Sigmoid colon (tissue), 7 donors: ENCODE data around the gene SEMA3F. TPM values are rescaled to one million over a fixed set of nuclear protein-coding genes. Genes with fewer than 3 reads are reported as not detected.

ENCODE experiments used
- DNase-seq: peaks from one replicate; pipeline ENCODE4 v3.0.0-alpha.2; 2019
- H3K27ac ChIP-seq, 4 donors: fragments of 200-600 bp; sonication (generic); one replicate each; pipeline ENCODE4 v1.5.1; 2016 to 2019; ENCODE audit warnings: mild to moderate bottlenecking in 1 of 4
- H3K27me3 ChIP-seq, 3 donors: fragments of 200-600 bp; sonication (generic); one replicate each; pipeline ENCODE4 v1.5.1; 2019; ENCODE audit warnings: mild to moderate bottlenecking in 1 of 3
- H3K36me3 ChIP-seq, 4 donors: fragments of 200-600 bp; sonication (generic); one replicate each; pipeline ENCODE4 v1.5.1; 2016 to 2019
- H3K4me1 ChIP-seq, 4 donors: fragments of 200-600 bp; sonication (generic); one replicate each; pipeline ENCODE4 v1.5.1; 2017 to 2019
- H3K4me3 ChIP-seq, 4 donors: fragments of 200-600 bp; sonication (generic); one replicate each; pipeline ENCODE4 v1.5.1; 2017 to 2019; ENCODE audit warnings: mild to moderate bottlenecking in 2 of 4, moderate library complexity in 1 of 4
- H3K9me3 ChIP-seq, 4 donors: fragments of 200-600 bp in 3 of 4; sonication (generic) in 3 of 4; one replicate each; pipeline versions ENCODE4 v1.5.1 to v1.6.1; 2013 to 2019
- CTCF ChIP-seq, 4 experiments: fragments of 450-650 bp in 3 of 4; fragments of 200-600 bp in 1 of 4; IDR thresholded peaks; one replicate each; pipeline ENCODE4 v1.5.1; 2016 to 2019; ENCODE audit warnings: antibody characterized with exemption in 4 of 4, mild to moderate bottlenecking in 3 of 4, moderate library complexity in 2 of 4
- EP300 ChIP-seq, 4 donors: sonication (generic); formaldehyde crosslinking; IDR thresholded peaks; one replicate each; pipeline ENCODE4 v1.6.1; 2017; ENCODE audit warnings: antibody characterized with exemption in 4 of 4
- POLR2A ChIP-seq, 2 donors: fragments of 450-650 bp; IDR thresholded peaks; one replicate each; pipeline ENCODE4 v1.6.1; 2016; ENCODE audit warnings: antibody characterized with exemption in 2 of 2, mild to moderate bottlenecking in 2 of 2, moderate library complexity in 2 of 2
- POLR2AphosphoS5 ChIP-seq, 4 donors: sonication (generic); formaldehyde crosslinking; IDR thresholded peaks; one replicate each; pipeline ENCODE4 v1.6.1; 2017; ENCODE audit warnings: antibody characterized with exemption in 4 of 4
- WGBS, 2 donors: extraction: QIAGEN DNeasy Blood & Tissue Kit; methylation state at CpG; one replicate each; pipeline ENCODE4 v1.1.7; 2013; 5-methylcytosine and 5-hydroxymethylcytosine counted together
- intact Hi-C: fragments of 100-400 bp; cut with DNase I; formaldehyde crosslinking; loops from one replicate; pipeline ENCODE4 v1.15.1; 2023
- polyA plus RNA-seq, 3 donors: library from polyadenylated mRNA; stranded (reverse); fragments of 200-250 nt; gene quantifications; one replicate each; pipeline ENCODE4 v1.2.3, GENCODE V29; 2013
- total RNA-seq, 4 donors: library from RNA; depleted of rRNA; stranded (reverse); fragments of >200 nt; gene quantifications; one replicate each; pipeline ENCODE4 v1.1.0, GENCODE V29; 2016
- donor health status: healthy with polysubstance abuse.
- donor health status: Bipolar disorder and iron deficiency.
- donor health status: healthy.

Gene SEMA3F
- total and polyA plus RNA-seq, 7 donors = 0.60 to 12.3 (median 7.5) TPM

DNA sequence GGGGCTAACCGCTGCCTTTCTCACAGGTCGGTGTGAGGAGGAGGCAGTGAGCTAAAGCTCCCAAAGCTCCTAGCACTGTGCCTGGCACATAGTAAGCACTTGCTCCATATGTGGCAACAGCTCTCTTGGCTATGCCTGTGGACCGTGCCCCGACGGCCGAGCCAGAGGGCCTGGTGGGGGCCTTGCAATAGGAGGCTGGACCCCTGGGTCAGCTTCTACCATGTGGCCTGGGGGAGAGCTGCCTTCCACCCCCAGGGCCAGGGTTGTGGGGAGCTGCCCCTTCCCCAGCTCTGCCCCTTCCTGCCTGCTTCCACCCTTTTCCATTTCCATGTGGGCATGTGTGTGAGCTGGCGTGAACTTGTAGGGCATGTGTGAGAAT is 19.4 kb downstream of the SEMA3F start:
- H3K9me3 ChIP-seq = no peaks in the 10 kb centered on the region
- TF ChIP-seq EP300 (IDR thresholded peaks at IDR 0.05) (no peak), POLR2AphosphoS5 (IDR thresholded peaks at IDR 0.05) (no peak), CTCF (IDR thresholded peaks at IDR 0.05) (no peak), POLR2A (IDR thresholded peaks at IDR 0.05) (no peak)
- no peak overlapping the region for H3K27ac ChIP-seq
- H3K27me3 ChIP-seq = no peaks in the 10 kb centered on the region
- no peak for DNase-seq
- H3K36me3 ChIP-seq = peaks cover 0 to 21% (median 4%) of the 10 kb centered on the region in 4 donors
- intact Hi-C loops = no loop called here
- H3K4me1 ChIP-seq = peaks cover 0 to 12% (median 3%) of the 10 kb centered on the region in 4 donors
- 93 to 96% methylated on average over 7 of the region's 7 CpGs for WGBS, 2 donors
- H3K4me3 ChIP-seq = no peak overlapping the region

DNA sequence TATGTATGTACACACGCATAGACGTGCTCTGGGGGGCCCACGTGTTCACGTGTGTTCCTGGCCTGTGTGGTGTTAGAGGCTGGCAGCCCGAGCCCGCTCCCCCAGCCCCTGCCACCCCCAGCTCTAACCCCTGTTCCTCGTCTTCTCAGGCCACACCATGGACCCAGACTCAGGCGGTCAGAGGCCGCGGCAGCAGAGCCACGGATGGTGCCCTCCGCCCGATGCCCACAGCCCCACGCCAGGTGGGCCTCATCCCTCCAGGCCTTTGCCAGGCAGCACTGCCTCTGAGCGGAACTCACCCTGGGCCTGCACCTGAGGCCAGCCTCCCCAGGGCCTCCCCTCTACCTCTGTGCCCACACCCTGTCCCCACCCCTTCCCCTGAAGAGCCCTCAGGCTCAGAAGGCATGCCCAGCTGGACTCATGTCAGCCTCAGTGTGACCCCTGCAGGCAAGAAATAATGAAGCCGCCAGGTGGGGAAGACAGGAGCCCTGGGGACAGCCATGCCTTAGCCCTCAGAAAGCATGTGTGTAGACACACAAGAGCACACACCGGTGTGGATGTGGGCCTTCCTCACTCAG is 19.9 kb downstream of the SEMA3F start:
- no peaks in the 10 kb centered on the region for H3K27me3 ChIP-seq
- H3K4me1 ChIP-seq = peaks cover 0 to 9% (median under 1%) of the 10 kb centered on the region in 4 donors
- H3K36me3 ChIP-seq = peaks cover 0 to 21% (median 4%) of the 10 kb centered on the region in 4 donors
- H3K4me3 ChIP-seq = no peak overlapping the region
- no peak overlapping the region for H3K27ac ChIP-seq
- no peak for DNase-seq
- intact Hi-C loops = loop anchor here (5.0 kb wide), 1 partner anchor 38 kb away; no protein-coding TSS in a partner anchor
- no peaks in the 10 kb centered on the region for H3K9me3 ChIP-seq
- TF ChIP-seq CTCF (IDR thresholded peaks at IDR 0.05) (no peak), EP300 (IDR thresholded peaks at IDR 0.05) (no peak), POLR2AphosphoS5 (IDR thresholded peaks at IDR 0.05) (no peak), POLR2A (IDR thresholded peaks at IDR 0.05) (no peak)
- WGBS, 2 donors = 88 to 92% methylated on average over 17 of the region's 17 CpGs

- H3K9me3 ChIP-seq = no peaks in the 10 kb centered on the region
- 19 to 71% methylated on average over 2 of the region's 2 CpGs for WGBS, 2 donors
- no peak overlapping the region for H3K4me3 ChIP-seq
- no peak overlapping the region for H3K27ac ChIP-seq
- H3K4me1 ChIP-seq = peaks cover 0 to 8% (median 0%) of the 10 kb centered on the region in 4 donors
- no peak for DNase-seq
- intact Hi-C loops = loop anchor here (5.0 kb wide), 1 partner anchor 40 kb away; no protein-coding TSS in a partner anchor
- H3K27me3 ChIP-seq = no peaks in the 10 kb centered on the region
- TF ChIP-seq POLR2AphosphoS5 (IDR thresholded peaks at IDR 0.05) (no peak), CTCF (IDR thresholded peaks at IDR 0.05) (no peak), POLR2A (IDR thresholded peaks at IDR 0.05) (no peak), EP300 (IDR thresholded peaks at IDR 0.05) (no peak)
- peaks cover 0 to 26% (median 4%) of the 10 kb centered on the region in 4 donors for H3K36me3 ChIP-seq
Measured at GRCh38 chr3:50177346-50177745, 22.2 kb downstream of the SEMA3F start.

DNA sequence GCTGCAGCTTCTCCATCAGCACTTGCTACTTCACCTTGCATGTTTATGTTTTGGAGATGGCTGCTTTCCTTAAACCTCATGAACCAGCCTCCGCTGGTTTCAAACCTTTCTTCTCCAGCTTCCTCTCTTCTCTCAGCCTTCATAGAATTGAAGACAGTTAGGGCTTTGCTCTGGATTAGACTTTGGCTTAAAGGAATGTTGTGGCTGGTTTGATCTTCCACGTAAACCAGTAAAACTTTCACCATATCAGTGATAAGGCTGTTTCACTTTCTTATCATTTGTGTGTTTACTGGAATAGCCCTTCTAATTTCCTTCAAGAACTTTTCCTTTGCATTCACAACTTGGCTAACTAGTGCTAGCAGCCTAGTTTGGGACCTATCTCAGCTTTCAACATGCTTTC is 24.6 kb downstream of the SEMA3F start:
- 4 to 31% methylated on average over 2 of the region's 2 CpGs for WGBS, 2 donors
- H3K27me3 ChIP-seq = no peaks in the 10 kb centered on the region
- H3K4me3 ChIP-seq = no peak overlapping the region
- peaks cover 0 to 21% (median 0%) of the 10 kb centered on the region in 4 donors for H3K36me3 ChIP-seq
- H3K4me1 ChIP-seq = no peaks in the 10 kb centered on the region
- no peak for TF ChIP-seq EP300 (IDR thresholded peaks at IDR 0.05)
- no peak for TF ChIP-seq POLR2A (IDR thresholded peaks at IDR 0.05)
- TF ChIP-seq POLR2AphosphoS5 (IDR thresholded peaks at IDR 0.05) = no peak
- no peak for TF ChIP-seq CTCF (IDR thresholded peaks at IDR 0.05)
- no peaks in the 10 kb centered on the region for H3K9me3 ChIP-seq
- DNase-seq = no peak
- intact Hi-C loops = loop anchor here (5.0 kb wide), 1 partner anchor 42 kb away; no protein-coding TSS in a partner anchor
- H3K27ac ChIP-seq = no peak overlapping the region
